NT2/D1 (cell line): ENCODE results near the gene MAN1B1.

Experiments used
- YY1 ChIP-seq: IDR thresholded peaks from 2 replicates; pipeline ENCODE4 v1.6.1; 2011; ENCODE audit not compliant: insufficient read length, insufficient read depth
- ZNF274 ChIP-seq: IDR thresholded peaks from 2 replicates; pipeline ENCODE4 v1.6.1; 2011; ENCODE audit warnings: mild to moderate bottlenecking, low read depth, low read length

DNA sequence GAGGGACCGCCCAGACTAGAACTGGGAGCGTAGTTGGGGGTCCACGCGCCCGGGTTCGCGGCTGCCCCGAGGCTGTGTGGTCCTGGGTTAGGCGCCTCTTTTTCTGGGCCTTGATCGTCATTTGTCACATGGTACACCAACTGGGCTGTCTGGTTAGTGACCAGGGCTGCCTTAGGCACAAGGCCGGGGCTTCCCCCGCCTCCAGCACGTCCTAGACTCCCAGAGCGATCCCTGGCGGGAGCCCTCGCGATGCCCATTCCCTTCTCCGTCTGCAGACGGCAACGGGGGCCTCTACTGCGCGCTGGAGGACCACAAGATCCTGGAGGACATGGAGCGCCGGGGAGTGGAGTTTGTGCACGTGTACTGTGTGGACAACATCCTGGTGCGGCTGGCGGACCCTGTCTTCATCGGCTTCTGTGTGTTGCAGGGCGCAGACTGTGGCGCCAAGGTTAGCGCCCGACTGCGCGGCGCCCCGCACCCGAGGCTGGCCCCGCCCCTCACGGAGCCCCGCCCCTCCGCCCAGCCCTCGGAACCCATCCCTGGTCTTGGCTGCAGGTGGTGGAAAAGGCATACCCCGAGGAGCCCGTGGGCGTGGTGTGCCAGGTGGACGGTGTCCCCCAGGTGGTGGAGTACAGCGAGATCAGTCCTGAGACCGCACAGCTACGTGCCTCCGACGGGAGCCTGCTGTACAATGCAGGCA lies 7.9 kb upstream of the MAN1B1 start:
- TF ChIP-seq YY1 = no peak
- no peak for TF ChIP-seq ZNF274
